ENCODE data around the gene RGS8. TPM values are rescaled to one million over a fixed set of nuclear protein-coding genes. Genes with fewer than 3 reads are reported as not detected.

The RGS8 gene
- total RNA-seq, 2 donors from 2014 or later, result 0.31 TPM; not detected in 1

DNA sequence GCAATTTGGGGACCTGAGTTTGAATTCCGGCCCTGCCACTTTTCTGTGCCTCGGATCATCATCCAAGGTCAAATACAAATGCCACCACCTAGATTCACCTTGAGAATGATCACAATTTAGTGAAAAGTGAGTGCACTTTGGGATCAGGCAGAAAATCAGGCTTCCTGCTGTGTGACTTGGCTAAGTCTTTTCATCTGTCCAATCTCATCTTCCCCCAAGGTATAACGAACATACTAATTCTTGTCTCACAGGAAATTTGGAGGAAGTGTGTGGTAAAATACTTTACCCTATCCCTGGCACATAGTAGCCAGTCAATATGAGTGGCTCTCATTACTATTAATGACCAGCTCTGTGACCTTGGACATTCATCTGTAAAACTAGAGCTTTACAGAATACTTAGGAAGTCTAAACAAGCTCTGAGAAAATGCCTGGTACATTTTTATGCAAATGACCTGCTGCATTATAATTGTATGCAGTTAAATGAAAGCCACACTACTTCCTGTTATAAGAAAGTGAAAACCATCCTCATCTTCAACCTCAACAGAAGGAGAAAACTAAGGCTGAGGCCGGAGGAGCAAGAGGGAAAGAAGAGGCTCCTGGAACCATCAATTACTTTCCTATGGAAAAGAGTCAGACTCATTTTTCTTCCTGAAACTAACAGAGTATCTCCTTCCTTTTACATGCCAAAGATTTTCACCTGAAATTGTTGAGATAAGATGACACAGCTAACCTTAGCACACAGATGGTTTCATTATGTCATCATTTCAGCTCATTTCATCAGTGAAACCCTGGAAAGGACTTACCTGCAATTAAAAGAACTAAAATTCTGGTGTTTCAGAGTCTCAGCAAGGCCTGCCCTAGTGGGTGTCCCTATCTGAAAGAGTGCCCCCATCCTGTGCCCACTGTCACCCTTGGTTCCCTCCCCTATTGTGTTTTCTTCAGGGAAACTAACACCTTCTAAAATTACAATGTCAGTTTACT, 32.6 kb upstream of the RGS8 start:
- Histone ChIP-seq H3K9me3 (no peaks in the 10 kb centered on the region), H3K27ac (no peak overlapping the region), H3K4me1 (no peaks in the 10 kb centered on the region), H3K4me3 (no peak overlapping the region), H3K27me3 (no peaks in the 10 kb centered on the region), H3K36me3 (no peaks in the 10 kb centered on the region)
- TF ChIP-seq, protein P1, sequence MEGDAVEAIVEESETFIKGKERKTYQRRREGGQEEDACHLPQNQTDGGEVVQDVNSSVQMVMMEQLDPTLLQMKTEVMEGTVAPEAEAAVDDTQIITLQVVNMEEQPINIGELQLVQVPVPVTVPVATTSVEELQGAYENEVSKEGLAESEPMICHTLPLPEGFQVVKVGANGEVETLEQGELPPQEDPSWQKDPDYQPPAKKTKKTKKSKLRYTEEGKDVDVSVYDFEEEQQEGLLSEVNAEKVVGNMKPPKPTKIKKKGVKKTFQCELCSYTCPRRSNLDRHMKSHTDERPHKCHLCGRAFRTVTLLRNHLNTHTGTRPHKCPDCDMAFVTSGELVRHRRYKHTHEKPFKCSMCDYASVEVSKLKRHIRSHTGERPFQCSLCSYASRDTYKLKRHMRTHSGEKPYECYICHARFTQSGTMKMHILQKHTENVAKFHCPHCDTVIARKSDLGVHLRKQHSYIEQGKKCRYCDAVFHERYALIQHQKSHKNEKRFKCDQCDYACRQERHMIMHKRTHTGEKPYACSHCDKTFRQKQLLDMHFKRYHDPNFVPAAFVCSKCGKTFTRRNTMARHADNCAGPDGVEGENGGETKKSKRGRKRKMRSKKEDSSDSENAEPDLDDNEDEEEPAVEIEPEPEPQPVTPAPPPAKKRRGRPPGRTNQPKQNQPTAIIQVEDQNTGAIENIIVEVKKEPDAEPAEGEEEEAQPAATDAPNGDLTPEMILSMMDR (IDR thresholded peaks at IDR 0.05), result no peak
- DNase-seq (ENCODE audit: low spot score), result no peak

DNA sequence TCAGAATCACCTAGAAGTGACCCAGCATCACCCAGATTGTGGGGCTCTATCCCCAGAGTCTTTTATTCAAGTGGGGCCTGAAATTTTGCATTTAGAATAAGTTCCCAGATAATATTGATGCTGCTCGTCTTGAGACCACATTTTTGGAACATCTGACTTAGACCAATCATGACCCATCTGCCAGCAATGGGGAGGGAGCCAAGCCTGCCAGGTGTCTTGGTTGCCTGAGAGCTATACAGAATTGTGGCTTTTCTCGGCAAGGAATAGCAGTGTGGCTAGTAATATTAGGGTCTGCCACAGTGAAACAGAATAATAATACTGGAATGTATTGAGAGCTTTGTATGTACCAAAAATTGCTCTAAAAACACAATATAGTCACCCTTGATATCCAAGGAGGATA, 31.1 kb upstream of the RGS8 start:
- Histone ChIP-seq H3K9me3 (no peaks in the 10 kb centered on the region), H3K27ac (no peak overlapping the region), H3K4me3 (no peak overlapping the region), H3K4me1 (no peaks in the 10 kb centered on the region), H3K27me3 (no peaks in the 10 kb centered on the region), H3K36me3 (no peaks in the 10 kb centered on the region)
- TF ChIP-seq, protein P1 (IDR thresholded peaks at IDR 0.05), result no peak
- DNase-seq (ENCODE audit: low spot score), result no peak

DNA sequence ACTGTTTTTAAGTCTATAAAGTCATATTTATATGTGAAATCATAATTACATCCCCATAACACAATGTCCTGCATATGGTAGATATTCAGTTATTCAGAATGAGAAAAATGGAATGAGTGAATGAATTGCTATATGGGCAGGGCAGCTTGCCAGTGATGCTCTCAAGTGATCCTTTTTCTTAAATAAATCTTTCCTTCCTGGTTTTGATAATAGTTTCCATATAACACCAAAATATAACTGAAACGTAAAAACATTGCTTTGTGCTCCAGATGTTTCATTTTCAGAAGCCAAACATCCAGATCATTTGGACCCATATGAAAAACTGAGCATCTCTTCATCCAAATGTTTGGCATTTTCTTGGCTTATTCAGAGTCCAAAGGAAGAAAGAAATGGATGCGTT, 30.2 kb upstream of the RGS8 start:
- Histone ChIP-seq H3K4me1 (no peaks in the 10 kb centered on the region), H3K36me3 (no peaks in the 10 kb centered on the region), H3K9me3 (no peaks in the 10 kb centered on the region), H3K27ac (no peak overlapping the region), H3K4me3 (no peak overlapping the region), H3K27me3 (no peaks in the 10 kb centered on the region)
- TF ChIP-seq, protein P1 (IDR thresholded peaks at IDR 0.05), result no peak
- no peak for DNase-seq (ENCODE audit: low spot score)

DNA sequence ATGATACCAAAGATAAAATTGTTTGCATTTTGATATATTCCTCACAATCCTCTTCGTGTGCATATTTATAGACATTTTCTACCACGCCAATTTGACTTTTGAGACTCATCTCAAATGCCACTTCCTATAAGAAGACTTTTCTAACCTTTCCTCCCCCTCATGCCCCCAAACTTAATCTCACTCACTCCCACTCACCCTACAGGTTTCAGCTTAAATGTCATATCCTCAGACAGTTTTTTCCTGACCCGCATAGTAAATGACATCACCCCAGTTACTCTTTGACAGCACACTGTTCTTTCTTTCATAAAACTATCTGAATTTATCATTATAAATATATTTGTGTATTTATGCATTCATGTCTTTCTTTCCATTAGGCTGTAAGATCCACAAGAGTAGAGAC, 29.6 kb upstream of the RGS8 start:
- Histone ChIP-seq H3K4me1 (no peaks in the 10 kb centered on the region), H3K4me3 (no peak overlapping the region), H3K36me3 (no peaks in the 10 kb centered on the region), H3K9me3 (no peaks in the 10 kb centered on the region), H3K27ac (no peak overlapping the region), H3K27me3 (no peaks in the 10 kb centered on the region)
- TF ChIP-seq, protein P1 (IDR thresholded peaks at IDR 0.05), result no peak
- no peak for DNase-seq (ENCODE audit: low spot score)

DNA sequence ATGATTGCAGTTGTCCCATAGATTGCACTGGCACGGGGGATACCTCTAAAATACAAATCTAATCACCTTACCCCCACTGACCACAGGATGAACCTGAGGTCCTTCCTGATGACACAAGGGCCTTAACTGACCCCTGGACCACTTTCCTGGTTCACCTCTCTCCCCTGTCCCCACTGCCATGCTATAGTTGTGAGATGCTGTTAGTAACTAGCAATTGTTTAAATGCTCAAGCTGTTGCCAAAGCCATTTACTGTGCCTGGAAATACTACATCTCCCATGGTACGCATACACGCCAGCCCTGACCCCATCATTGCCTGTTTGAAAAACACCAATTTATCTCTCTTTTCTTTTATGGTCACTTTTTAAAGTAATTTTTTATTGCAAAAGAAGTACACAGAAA, 29.1 kb upstream of the RGS8 start:
- no peak overlapping the region for H3K4me3 ChIP-seq

More for the DNA sequence above, 29.1 kb upstream of the RGS8 start:
- Histone ChIP-seq H3K9me3 (no peaks in the 10 kb centered on the region), H3K36me3 (no peaks in the 10 kb centered on the region), H3K27me3 (no peaks in the 10 kb centered on the region), H3K4me1 (no peaks in the 10 kb centered on the region), H3K27ac (no peak overlapping the region)
- no peak for DNase-seq (ENCODE audit: low spot score)
- TF ChIP-seq, protein P1 (IDR thresholded peaks at IDR 0.05), result no peak
